ENCODE measurements around the gene CENPS. TPM values are rescaled to one million over a fixed set of nuclear protein-coding genes. Genes with fewer than 3 reads are reported as not detected.

CENPS gene
- total and polyA plus RNA-seq, 2 of the 13 experiments (the other 11 are each of a cell fraction or from before 2014, with no cell fraction given): 3.3 to 22.0 TPM

- peak; percentile 82; the same call in 1 of the 2 replicates for TF ChIP-seq SNAPC4 (CRISPR knock-in tag; IDR thresholded peaks at IDR 0.05)
- peak; percentile 66; the same call in 1 of the 2 replicates for TF ChIP-seq HNRNPL (IDR thresholded peaks at IDR 0.05; ENCODE audit: low read depth, low read length)
- peak; percentile 67 for TF ChIP-seq AGO1 (IDR thresholded peaks at IDR 0.05; ENCODE audit: low read depth, low read length, poor library complexity, severe bottlenecking)
- TF ChIP-seq ZC3H4 (CRISPR knock-in tag; IDR thresholded peaks at IDR 0.05; ENCODE audit: borderline replicate concordance): no peak
- TF ChIP-seq ZBED4 (CRISPR knock-in tag; IDR thresholded peaks at IDR 0.05; ENCODE audit: borderline replicate concordance): peak; percentile 78
- TF ChIP-seq ZBTB10 (CRISPR knock-in tag; IDR thresholded peaks at IDR 0.05; ENCODE audit: borderline replicate concordance): peak; percentile 80; the same call in 1 of the 2 replicates
- TF ChIP-seq, protein P1, sequence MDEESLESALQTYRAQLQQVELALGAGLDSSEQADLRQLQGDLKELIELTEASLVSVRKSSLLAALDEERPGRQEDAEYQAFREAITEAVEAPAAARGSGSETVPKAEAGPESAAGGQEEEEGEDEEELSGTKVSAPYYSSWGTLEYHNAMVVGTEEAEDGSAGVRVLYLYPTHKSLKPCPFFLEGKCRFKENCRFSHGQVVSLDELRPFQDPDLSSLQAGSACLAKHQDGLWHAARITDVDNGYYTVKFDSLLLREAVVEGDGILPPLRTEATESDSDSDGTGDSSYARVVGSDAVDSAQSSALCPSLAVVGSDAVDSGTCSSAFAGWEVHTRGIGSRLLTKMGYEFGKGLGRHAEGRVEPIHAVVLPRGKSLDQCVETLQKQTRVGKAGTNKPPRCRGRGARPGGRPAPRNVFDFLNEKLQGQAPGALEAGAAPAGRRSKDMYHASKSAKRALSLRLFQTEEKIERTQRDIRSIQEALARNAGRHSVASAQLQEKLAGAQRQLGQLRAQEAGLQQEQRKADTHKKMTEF (CRISPR knock-in tag; IDR thresholded peaks at IDR 0.05): peak; percentile 98
- TF ChIP-seq ZNF207 (IDR thresholded peaks at IDR 0.05; ENCODE audit: borderline replicate concordance): no peak
- TF ChIP-seq, protein P2, sequence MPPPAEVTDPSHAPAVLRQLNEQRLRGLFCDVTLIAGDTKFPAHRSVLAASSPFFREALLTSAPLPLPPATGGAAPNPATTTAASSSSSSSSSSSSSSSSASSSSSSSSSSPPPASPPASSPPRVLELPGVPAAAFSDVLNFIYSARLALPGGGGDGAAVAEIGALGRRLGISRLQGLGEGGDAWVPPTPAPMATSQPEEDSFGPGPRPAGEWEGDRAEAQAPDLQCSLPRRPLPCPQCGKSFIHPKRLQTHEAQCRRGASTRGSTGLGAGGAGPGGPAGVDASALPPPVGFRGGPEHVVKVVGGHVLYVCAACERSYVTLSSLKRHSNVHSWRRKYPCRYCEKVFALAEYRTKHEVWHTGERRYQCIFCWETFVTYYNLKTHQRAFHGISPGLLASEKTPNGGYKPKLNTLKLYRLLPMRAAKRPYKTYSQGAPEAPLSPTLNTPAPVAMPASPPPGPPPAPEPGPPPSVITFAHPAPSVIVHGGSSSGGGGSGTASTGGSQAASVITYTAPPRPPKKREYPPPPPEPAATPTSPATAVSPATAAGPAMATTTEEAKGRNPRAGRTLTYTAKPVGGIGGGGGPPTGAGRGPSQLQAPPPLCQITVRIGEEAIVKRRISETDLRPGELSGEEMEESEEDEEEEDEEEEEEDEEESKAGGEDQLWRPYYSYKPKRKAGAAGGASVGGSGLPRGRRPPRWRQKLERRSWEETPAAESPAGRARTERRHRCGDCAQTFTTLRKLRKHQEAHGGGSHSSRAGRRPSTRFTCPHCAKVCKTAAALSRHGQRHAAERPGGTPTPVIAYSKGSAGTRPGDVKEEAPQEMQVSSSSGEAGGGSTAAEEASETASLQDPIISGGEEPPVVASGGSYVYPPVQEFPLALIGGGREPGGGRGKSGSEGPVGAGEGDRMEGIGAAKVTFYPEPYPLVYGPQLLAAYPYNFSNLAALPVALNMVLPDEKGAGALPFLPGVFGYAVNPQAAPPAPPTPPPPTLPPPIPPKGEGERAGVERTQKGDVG (CRISPR knock-in tag; IDR thresholded peaks at IDR 0.05; ENCODE audit: borderline replicate concordance): peak; percentile 76; the same call in 1 of the 2 replicates
Measured at GRCh38 chr1:10398734-10399443, 31.3 kb upstream of the CENPS start, which contains the start of gene PGD (continued).
